Omental fat pad (tissue), 4 donors: ENCODE data around the gene LCE1E. TPM values are rescaled to one million over a fixed set of nuclear protein-coding genes. Genes with fewer than 3 reads are reported as not detected.

Experiments
- ATAC-seq: fragments of 150-250 bp; one replicate; pipeline ENCODE4 v1.9.1; 2016; ENCODE audit warnings: mild to moderate bottlenecking, moderate library complexity; ENCODE audit not compliant: low FRiP score
- DNase-seq: peaks from one replicate; pipeline ENCODE4 v3.0.0-alpha.2; 2019; ENCODE audit warnings: low spot score
- total RNA-seq, 4 donors: library from RNA; depleted of rRNA; stranded (reverse); fragments of >200 nt; gene quantifications; one replicate each; pipeline ENCODE4 v1.1.0, GENCODE V29; 2016
- TF ChIP-seq, protein P1 (sequence below), 3 donors: fragments of 450-650 bp; IDR thresholded peaks; one replicate each; pipeline ENCODE4 v1.5.1; 2016 to 2017; ENCODE audit warnings: antibody characterized with exemption in 3 of 3, mild to moderate bottlenecking in 3 of 3, moderate library complexity in 2 of 3

The LCE1E gene
- total RNA-seq, 4 donors from 2014 or later: not detected

DNA sequence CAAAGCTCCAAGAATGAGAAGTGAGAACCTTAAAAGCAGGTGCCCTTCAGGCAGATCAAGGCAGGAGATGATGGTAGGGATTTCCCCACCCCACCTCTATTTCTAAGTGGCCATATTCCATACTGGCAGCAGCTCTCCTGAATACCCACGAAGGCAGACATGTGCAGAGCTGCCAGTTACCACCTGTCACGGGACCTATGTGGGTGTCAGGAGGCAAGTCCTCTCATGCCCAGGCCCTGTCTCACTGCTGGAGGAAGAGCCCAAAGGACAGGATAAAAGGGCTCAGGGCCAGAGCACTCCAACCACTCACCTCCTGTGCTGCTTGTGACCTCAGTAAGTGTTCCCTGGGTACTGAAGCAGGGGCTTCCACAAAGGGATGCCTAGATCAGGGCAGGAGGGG lies 25.0 kb downstream of the LCE1E start:
- TF ChIP-seq, protein P1, sequence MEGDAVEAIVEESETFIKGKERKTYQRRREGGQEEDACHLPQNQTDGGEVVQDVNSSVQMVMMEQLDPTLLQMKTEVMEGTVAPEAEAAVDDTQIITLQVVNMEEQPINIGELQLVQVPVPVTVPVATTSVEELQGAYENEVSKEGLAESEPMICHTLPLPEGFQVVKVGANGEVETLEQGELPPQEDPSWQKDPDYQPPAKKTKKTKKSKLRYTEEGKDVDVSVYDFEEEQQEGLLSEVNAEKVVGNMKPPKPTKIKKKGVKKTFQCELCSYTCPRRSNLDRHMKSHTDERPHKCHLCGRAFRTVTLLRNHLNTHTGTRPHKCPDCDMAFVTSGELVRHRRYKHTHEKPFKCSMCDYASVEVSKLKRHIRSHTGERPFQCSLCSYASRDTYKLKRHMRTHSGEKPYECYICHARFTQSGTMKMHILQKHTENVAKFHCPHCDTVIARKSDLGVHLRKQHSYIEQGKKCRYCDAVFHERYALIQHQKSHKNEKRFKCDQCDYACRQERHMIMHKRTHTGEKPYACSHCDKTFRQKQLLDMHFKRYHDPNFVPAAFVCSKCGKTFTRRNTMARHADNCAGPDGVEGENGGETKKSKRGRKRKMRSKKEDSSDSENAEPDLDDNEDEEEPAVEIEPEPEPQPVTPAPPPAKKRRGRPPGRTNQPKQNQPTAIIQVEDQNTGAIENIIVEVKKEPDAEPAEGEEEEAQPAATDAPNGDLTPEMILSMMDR (IDR thresholded peaks at IDR 0.05): no peak
- no peak for DNase-seq
- ATAC-seq: no peak

DNA sequence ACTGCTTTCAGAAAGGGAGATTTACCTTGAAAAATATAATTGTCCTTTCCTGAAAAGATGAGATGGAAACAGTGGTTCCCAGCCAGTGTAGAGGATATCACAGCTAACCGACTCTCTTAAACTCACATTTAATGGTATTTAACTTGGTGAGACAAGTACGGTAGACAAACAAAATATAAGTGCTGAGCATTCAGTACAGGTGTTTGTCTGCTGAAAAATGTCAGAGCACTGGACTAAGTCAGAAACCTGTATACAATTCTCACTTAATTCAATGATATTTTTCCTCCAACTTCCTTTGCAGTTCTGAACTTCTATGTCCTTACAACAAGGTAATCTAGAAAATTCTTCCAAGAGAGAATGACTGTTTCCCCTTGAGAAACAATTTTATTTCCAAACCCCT lies 25.6 kb downstream of the LCE1E start, which contains the start of gene LCE1B:
TSS of gene LCE1B (plus strand) at position 301 of the 400 bp plus-strand sequence. CDS start 476 bp downstream, outside the sequence.
- DNase-seq (no peak), ATAC-seq (no peak)
- TF ChIP-seq, protein P1 (IDR thresholded peaks at IDR 0.05): no peak

DNA sequence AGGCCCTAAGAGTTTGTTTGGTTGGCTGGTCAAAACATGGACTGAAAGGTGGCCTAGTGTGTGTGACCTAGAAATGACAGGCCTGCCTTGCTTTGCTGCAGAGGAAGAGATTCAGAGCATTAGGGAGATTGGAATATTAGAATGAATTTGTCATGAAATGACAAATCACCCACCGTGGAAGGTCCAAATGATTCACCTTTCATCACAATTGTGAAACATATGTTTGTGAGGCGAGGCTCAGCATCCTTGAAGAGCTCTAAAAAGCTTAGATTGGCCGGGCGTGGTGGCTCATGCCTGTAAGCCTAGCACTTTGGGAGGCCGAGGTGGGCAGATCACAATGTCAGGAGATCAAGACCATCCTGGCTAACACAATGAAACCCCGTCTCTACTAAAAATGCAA lies 31.3 kb downstream of the LCE1E start:
- DNase-seq (no peak), ATAC-seq (no peak)
- TF ChIP-seq, protein P1 (IDR thresholded peaks at IDR 0.05): no peak

DNA sequence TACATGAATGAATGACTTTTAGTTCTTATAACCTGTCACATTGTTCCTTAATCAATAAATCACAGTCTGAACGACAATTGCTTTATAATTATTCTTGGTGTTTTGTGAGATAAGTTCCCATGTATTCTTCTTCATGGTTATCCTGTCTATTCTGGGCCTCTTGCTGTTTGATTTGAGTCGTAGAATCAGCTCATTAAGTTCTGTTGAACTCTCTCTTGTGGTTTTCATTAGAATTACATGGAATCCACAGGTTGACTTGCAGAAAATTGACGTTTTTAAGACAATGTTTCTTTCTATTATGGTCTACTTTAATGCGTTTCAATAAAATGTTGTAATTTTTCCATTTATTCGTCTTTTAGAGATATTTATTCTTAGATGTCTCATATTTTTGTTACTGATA lies 37.2 kb downstream of the LCE1E start:
- DNase-seq: no peak
- no peak for ATAC-seq
- TF ChIP-seq, protein P1 (IDR thresholded peaks at IDR 0.05): no peak

DNA sequence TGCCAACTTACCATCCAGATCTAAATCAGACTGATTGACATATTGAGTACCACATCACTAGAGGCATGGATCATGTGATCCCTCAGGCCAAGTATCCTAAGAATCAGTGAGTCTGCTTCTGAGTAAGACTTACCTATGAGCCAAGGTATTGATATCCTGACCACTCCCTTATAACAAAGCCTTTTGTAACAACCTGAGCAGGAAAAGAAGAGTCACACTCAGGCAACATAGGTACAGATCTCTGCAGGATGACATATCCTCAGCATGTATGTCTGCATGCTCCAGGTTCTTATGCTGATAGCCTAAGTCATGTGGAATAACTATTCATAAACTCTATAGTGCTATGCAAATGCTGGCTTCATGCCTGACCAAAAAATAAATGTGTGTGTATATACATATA lies 38.9 kb downstream of the LCE1E start:
- ATAC-seq (no peak), DNase-seq (no peak)
- TF ChIP-seq, protein P1 (IDR thresholded peaks at IDR 0.05): no peak

DNA sequence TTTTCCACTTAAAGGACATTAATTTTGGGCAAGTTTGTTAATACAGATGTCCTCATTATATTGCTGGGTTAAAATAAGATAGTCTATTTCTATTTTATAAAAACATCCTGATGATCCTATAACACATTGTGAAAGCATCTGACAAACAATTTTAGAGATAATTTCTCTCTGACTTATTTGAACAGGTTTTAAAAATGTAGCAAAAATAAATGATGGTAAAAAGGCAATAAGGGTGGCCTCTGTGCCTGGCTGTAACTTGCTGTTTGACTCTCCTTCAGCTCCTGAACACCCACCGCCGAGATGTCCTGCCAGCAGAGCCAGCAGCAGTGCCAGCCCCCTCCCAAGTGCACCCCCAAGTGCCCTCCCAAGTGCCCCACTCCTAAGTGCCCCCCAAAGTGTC lies 41.1 kb downstream of the LCE1E start, which contains the start of gene LCE1A:
TSS of gene LCE1A (plus strand) at position 301 of the 400 bp plus-strand sequence. CDS start at position 301, 0 bp downstream.
- DNase-seq (no peak), ATAC-seq (no peak)
- TF ChIP-seq, protein P1 (IDR thresholded peaks at IDR 0.05): no peak

DNA sequence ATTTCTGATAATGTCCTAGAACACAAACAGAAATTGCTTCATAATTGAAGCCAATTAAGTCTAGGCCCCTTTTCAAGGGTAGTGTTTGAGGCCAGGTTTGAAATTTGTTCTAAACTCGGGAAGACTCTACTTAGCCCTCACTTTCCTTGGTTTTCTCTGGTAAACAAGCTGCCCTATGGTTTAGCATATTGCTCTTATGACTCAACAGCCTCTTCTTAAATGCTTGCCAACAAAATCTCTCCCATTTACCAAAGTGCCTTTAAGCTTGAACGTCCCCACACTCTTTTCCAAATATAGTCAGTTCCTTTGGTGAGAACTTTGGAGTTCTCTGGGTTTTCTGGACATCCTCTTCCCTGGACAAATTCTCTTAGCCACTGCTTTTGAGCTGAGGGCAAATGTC lies 50.8 kb downstream of the LCE1E start:
- TF ChIP-seq, protein P1 (IDR thresholded peaks at IDR 0.05): no peak
- no peak for DNase-seq
- no peak for ATAC-seq
